ENCODE data around the gene MOV10. TPM values are rescaled to one million over a fixed set of nuclear protein-coding genes. Genes with fewer than 3 reads are reported as not detected.

Gene MOV10
- total and polyA plus RNA-seq, 2 of the 13 experiments (the other 11 are each of a cell fraction or from before 2014, with no cell fraction given), result 56.4 to 58.2 TPM

DNA sequence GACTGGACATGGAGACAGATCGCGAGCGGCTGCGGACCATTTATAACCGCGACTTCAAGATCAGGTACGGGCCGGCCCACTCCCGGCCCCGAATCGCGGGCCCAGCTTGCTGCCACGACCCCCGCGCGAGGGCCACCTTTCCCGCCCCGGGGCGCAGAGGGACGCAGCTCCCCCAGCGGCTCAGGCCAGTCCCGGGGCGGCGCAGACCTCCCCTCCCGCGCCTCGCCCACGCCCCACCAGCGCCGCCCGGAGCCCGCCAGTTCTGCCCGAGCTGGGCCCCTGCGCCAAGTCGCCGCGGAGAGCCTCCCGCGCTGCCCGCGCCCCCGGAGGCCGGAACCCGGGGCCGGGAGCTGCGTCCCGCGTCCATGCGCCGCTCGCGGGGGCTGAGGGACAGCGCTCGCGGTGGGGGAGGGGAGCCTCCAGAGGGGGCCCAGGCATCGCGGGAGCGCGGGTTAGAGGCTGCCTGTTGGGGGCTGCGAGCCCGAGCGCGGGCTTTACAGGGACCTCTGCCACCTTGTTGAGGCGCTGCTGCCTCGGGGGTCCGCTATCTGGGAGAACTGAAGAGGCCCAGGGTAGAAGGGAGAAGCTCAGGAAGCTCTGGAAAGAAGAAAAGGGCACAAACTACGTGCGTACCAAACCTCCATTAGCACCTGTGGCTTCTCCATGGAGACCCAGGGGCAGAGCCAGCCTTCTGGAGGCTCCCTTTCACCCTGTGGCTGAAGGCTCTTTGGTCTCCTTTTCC, 698 bp downstream of the MOV10 start (continued):
- TF ChIP-seq, protein P1, sequence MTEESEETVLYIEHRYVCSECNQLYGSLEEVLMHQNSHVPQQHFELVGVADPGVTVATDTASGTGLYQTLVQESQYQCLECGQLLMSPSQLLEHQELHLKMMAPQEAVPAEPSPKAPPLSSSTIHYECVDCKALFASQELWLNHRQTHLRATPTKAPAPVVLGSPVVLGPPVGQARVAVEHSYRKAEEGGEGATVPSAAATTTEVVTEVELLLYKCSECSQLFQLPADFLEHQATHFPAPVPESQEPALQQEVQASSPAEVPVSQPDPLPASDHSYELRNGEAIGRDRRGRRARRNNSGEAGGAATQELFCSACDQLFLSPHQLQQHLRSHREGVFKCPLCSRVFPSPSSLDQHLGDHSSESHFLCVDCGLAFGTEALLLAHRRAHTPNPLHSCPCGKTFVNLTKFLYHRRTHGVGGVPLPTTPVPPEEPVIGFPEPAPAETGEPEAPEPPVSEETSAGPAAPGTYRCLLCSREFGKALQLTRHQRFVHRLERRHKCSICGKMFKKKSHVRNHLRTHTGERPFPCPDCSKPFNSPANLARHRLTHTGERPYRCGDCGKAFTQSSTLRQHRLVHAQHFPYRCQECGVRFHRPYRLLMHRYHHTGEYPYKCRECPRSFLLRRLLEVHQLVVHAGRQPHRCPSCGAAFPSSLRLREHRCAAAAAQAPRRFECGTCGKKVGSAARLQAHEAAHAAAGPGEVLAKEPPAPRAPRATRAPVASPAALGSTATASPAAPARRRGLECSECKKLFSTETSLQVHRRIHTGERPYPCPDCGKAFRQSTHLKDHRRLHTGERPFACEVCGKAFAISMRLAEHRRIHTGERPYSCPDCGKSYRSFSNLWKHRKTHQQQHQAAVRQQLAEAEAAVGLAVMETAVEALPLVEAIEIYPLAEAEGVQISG (CRISPR knock-in tag; IDR thresholded peaks at IDR 0.05), result peak; percentile 63; the same call in 1 of the 2 replicates
- TF ChIP-seq, protein P2, sequence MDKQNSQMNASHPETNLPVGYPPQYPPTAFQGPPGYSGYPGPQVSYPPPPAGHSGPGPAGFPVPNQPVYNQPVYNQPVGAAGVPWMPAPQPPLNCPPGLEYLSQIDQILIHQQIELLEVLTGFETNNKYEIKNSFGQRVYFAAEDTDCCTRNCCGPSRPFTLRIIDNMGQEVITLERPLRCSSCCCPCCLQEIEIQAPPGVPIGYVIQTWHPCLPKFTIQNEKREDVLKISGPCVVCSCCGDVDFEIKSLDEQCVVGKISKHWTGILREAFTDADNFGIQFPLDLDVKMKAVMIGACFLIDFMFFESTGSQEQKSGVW (CRISPR knock-in tag; IDR thresholded peaks at IDR 0.05; ENCODE audit: borderline replicate concordance), result no peak
- TF ChIP-seq ZFP90 (CRISPR knock-in tag; IDR thresholded peaks at IDR 0.05; ENCODE audit: borderline replicate concordance), result no peak
- TF ChIP-seq ASH2L (IDR thresholded peaks at IDR 0.05; ENCODE audit: insufficient read length, low read depth, low read length), result peak; percentile 66
- TF ChIP-seq, protein P3, sequence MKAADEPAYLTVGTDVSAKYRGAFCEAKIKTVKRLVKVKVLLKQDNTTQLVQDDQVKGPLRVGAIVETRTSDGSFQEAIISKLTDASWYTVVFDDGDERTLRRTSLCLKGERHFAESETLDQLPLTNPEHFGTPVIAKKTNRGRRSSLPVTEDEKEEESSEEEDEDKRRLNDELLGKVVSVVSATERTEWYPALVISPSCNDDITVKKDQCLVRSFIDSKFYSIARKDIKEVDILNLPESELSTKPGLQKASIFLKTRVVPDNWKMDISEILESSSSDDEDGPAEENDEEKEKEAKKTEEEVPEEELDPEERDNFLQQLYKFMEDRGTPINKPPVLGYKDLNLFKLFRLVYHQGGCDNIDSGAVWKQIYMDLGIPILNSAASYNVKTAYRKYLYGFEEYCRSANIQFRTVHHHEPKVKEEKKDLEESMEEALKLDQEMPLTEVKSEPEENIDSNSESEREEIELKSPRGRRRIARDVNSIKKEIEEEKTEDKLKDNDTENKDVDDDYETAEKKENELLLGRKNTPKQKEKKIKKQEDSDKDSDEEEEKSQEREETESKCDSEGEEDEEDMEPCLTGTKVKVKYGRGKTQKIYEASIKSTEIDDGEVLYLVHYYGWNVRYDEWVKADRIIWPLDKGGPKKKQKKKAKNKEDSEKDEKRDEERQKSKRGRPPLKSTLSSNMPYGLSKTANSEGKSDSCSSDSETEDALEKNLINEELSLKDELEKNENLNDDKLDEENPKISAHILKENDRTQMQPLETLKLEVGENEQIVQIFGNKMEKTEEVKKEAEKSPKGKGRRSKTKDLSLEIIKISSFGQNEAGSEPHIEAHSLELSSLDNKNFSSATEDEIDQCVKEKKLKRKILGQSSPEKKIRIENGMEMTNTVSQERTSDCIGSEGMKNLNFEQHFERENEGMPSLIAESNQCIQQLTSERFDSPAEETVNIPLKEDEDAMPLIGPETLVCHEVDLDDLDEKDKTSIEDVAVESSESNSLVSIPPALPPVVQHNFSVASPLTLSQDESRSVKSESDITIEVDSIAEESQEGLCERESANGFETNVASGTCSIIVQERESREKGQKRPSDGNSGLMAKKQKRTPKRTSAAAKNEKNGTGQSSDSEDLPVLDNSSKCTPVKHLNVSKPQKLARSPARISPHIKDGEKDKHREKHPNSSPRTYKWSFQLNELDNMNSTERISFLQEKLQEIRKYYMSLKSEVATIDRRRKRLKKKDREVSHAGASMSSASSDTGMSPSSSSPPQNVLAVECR (CRISPR knock-in tag; IDR thresholded peaks at IDR 0.05; ENCODE audit: borderline replicate concordance), result no peak; the same call in 1 of the 2 replicates
- TF ChIP-seq, protein P4, sequence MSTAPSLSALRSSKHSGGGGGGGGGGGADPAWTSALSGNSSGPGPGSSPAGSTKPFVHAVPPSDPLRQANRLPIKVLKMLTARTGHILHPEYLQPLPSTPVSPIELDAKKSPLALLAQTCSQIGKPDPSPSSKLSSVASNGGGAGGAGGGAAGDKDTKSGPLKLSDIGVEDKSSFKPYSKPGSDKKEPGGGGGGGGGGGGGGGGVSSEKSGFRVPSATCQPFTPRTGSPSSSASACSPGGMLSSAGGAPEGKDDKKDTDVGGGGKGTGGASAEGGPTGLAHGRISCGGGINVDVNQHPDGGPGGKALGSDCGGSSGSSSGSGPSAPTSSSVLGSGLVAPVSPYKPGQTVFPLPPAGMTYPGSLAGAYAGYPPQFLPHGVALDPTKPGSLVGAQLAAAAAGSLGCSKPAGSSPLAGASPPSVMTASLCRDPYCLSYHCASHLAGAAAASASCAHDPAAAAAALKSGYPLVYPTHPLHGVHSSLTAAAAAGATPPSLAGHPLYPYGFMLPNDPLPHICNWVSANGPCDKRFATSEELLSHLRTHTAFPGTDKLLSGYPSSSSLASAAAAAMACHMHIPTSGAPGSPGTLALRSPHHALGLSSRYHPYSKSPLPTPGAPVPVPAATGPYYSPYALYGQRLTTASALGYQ (CRISPR knock-in tag; IDR thresholded peaks at IDR 0.05), result no peak
- TF ChIP-seq, protein P5, sequence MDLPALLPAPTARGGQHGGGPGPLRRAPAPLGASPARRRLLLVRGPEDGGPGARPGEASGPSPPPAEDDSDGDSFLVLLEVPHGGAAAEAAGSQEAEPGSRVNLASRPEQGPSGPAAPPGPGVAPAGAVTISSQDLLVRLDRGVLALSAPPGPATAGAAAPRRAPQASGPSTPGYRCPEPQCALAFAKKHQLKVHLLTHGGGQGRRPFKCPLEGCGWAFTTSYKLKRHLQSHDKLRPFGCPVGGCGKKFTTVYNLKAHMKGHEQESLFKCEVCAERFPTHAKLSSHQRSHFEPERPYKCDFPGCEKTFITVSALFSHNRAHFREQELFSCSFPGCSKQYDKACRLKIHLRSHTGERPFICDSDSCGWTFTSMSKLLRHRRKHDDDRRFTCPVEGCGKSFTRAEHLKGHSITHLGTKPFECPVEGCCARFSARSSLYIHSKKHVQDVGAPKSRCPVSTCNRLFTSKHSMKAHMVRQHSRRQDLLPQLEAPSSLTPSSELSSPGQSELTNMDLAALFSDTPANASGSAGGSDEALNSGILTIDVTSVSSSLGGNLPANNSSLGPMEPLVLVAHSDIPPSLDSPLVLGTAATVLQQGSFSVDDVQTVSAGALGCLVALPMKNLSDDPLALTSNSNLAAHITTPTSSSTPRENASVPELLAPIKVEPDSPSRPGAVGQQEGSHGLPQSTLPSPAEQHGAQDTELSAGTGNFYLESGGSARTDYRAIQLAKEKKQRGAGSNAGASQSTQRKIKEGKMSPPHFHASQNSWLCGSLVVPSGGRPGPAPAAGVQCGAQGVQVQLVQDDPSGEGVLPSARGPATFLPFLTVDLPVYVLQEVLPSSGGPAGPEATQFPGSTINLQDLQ (CRISPR knock-in tag; IDR thresholded peaks at IDR 0.05), result peak; percentile 61
- no peak for TF ChIP-seq SP140L (CRISPR knock-in tag; IDR thresholded peaks at IDR 0.05; ENCODE audit: borderline replicate concordance)
- 0 out of 2 replicates have a peak, but pooled peaks have one; percentile 74 for TF ChIP-seq ZNF558 (CRISPR knock-in tag; IDR thresholded peaks at IDR 0.05; ENCODE audit: borderline replicate concordance)
- no peak for TF ChIP-seq ZNF274 (CRISPR knock-in tag; IDR thresholded peaks at IDR 0.05)
- TF ChIP-seq NKX3-1 (CRISPR knock-in tag; IDR thresholded peaks at IDR 0.05), result 0 out of 2 replicates have a peak, but pooled peaks have one; percentile 8
- TF ChIP-seq, protein P6, sequence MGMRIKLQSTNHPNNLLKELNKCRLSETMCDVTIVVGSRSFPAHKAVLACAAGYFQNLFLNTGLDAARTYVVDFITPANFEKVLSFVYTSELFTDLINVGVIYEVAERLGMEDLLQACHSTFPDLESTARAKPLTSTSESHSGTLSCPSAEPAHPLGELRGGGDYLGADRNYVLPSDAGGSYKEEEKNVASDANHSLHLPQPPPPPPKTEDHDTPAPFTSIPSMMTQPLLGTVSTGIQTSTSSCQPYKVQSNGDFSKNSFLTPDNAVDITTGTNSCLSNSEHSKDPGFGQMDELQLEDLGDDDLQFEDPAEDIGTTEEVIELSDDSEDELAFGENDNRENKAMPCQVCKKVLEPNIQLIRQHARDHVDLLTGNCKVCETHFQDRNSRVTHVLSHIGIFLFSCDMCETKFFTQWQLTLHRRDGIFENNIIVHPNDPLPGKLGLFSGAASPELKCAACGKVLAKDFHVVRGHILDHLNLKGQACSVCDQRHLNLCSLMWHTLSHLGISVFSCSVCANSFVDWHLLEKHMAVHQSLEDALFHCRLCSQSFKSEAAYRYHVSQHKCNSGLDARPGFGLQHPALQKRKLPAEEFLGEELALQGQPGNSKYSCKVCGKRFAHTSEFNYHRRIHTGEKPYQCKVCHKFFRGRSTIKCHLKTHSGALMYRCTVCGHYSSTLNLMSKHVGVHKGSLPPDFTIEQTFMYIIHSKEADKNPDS (CRISPR knock-in tag; IDR thresholded peaks at IDR 0.05), result no peak
